LNCaP clone FGC (cell line): Measurements from ENCODE around the gene MPL.

Source experiments
- DNase-seq: peaks from one replicate; pipeline ENCODE4 v3.0.0-alpha.2; 2011; ENCODE audit warnings: low read depth
- H3K4me3 ChIP-seq: 2 replicates; pipeline ENCODE4 v1.5.1; 2011; ENCODE audit warnings: mild to moderate bottlenecking, low read depth, low read length, control low read depth
- CTCF ChIP-seq: IDR thresholded peaks from 2 replicates; pipeline ENCODE4 v1.5.1; 2012; ENCODE audit warnings: mild to moderate bottlenecking; ENCODE audit not compliant: control insufficient read depth, insufficient read depth; ENCODE audit errors: extremely low read depth

The MPL gene

GRCh38 chr1:43373066-43373940 lies 35.7 kb downstream of the MPL start:
- DNase-seq: no peak
- H3K4me3 ChIP-seq: no peak overlapping the region
- TF ChIP-seq CTCF: no peak

- H3K4me3 ChIP-seq: no peak overlapping the region
- no peak for DNase-seq
- TF ChIP-seq CTCF: no peak
Observed at GRCh38 chr1:43376723-43377235, 39.2 kb downstream of the MPL start.

- no peak overlapping the region for H3K4me3 ChIP-seq
- no peak for TF ChIP-seq CTCF
- no peak for DNase-seq
Observed at GRCh38 chr1:43377831-43378230, 40.2 kb downstream of the MPL start.

GRCh38 chr1:43379476-43379875 lies 41.9 kb downstream of the MPL start:
- no peak overlapping the region for H3K4me3 ChIP-seq
- no peak for TF ChIP-seq CTCF
- no peak for DNase-seq

GRCh38 chr1:43381612-43382011 lies 44.0 kb downstream of the MPL start:
- DNase-seq: no peak
- no peak for TF ChIP-seq CTCF
- no peak overlapping the region for H3K4me3 ChIP-seq

- TF ChIP-seq CTCF: no peak
- no peak for DNase-seq
- no peak overlapping the region for H3K4me3 ChIP-seq
Observed at GRCh38 chr1:43382027-43382779, 44.6 kb downstream of the MPL start.
